D341Med (cell line): Measurements from ENCODE around the gene TANGO2.

Experiments
- DNase-seq: peaks from one replicate; pipeline ENCODE4 v3.0.0; 2012; ENCODE audit warnings: low spot score

Gene TANGO2

GRCh38 chr22:20027966-20028854 is 7.3 kb downstream of the TANGO2 start:
- DNase-seq = no peak

- no peak for DNase-seq
These were observed 8.1 kb downstream of the TANGO2 start for GRCh38 chr22:20028855-20029549.

GRCh38 chr22:20029550-20030225 is 8.8 kb downstream of the TANGO2 start:
- no peak for DNase-seq

- DNase-seq = no peak
These were observed 11.0 kb downstream of the TANGO2 start for GRCh38 chr22:20031732-20032406.

- no peak for DNase-seq
These were observed 11.6 kb downstream of the TANGO2 start for GRCh38 chr22:20032407-20032991.

GRCh38 chr22:20033045-20033706 is 12.3 kb downstream of the TANGO2 start:
- DNase-seq = no peak

- DNase-seq = no peak
These were observed 13.2 kb downstream of the TANGO2 start for GRCh38 chr22:20034143-20034542.

GRCh38 chr22:20035375-20036083 is 14.6 kb downstream of the TANGO2 start:
- DNase-seq = no peak

- DNase-seq = no peak
These were observed 15.2 kb downstream of the TANGO2 start for GRCh38 chr22:20036084-20036482.

- no peak for DNase-seq
These were observed 15.9 kb downstream of the TANGO2 start for GRCh38 chr22:20036535-20037392.

GRCh38 chr22:20037419-20037818 is 16.5 kb downstream of the TANGO2 start:
- DNase-seq = no peak

- no peak for DNase-seq
These were observed 17.7 kb downstream of the TANGO2 start for GRCh38 chr22:20038574-20038973.

GRCh38 chr22:20039683-20040325 is 18.9 kb downstream of the TANGO2 start:
- DNase-seq = no peak

- DNase-seq = no peak
These were observed 19.7 kb downstream of the TANGO2 start for GRCh38 chr22:20040327-20041200.

- DNase-seq = no peak
These were observed 22.4 kb downstream of the TANGO2 start for GRCh38 chr22:20043057-20043996.

GRCh38 chr22:20043997-20044342 is 23.1 kb downstream of the TANGO2 start:
- DNase-seq = no peak
